Nephron (organoid): Measurements from ENCODE around the gene HOXD12.

Source experiments
- H3K27ac Mint-ChIP-seq, 3 experiments: 2 replicates each; pipeline ENCODE4 v1.8.0; 2020; ENCODE audit warnings: mixed read lengths in 3 of 3, mild to moderate bottlenecking in 2 of 3, moderate library complexity in 1 of 3
- H3K27me3 Mint-ChIP-seq: 2 replicates; pipeline ENCODE4 v1.8.0; 2021; ENCODE audit warnings: low read depth, mild to moderate bottlenecking, moderate library complexity, mixed read lengths
- H3K36me3 Mint-ChIP-seq: 2 replicates; pipeline ENCODE4 v1.8.0; 2020; ENCODE audit warnings: low read depth, mixed read lengths
- H3K4me1 Mint-ChIP-seq: 2 replicates; pipeline ENCODE4 v1.8.0; 2020; ENCODE audit warnings: mixed read lengths
- H3K4me3 Mint-ChIP-seq, 3 experiments: 2 replicates each; pipeline ENCODE4 v1.8.0; 2020; ENCODE audit warnings: mild to moderate bottlenecking in 3 of 3, mixed read lengths in 3 of 3, moderate library complexity in 2 of 3
- H3K9me3 Mint-ChIP-seq: 2 replicates; pipeline ENCODE4 v1.8.0; 2020; ENCODE audit warnings: mixed read lengths
- TF ChIP-seq, protein P1 (sequence below), 3 experiments: fragments of 200-600 bp; sonication (generic); IDR thresholded peaks; one replicate each; pipeline ENCODE4 v1.5.0; 2021; ENCODE audit warnings: antibody characterized with exemption in 3 of 3; ENCODE audit not compliant: unreplicated experiment in 3 of 3

HOXD12 gene

GRCh38 chr2:176099159-176099727 is 352 bp upstream of the HOXD12 start:
- TF ChIP-seq, protein P1, sequence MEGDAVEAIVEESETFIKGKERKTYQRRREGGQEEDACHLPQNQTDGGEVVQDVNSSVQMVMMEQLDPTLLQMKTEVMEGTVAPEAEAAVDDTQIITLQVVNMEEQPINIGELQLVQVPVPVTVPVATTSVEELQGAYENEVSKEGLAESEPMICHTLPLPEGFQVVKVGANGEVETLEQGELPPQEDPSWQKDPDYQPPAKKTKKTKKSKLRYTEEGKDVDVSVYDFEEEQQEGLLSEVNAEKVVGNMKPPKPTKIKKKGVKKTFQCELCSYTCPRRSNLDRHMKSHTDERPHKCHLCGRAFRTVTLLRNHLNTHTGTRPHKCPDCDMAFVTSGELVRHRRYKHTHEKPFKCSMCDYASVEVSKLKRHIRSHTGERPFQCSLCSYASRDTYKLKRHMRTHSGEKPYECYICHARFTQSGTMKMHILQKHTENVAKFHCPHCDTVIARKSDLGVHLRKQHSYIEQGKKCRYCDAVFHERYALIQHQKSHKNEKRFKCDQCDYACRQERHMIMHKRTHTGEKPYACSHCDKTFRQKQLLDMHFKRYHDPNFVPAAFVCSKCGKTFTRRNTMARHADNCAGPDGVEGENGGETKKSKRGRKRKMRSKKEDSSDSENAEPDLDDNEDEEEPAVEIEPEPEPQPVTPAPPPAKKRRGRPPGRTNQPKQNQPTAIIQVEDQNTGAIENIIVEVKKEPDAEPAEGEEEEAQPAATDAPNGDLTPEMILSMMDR (IDR thresholded peaks at IDR 0.05; ENCODE audit: unreplicated experiment in 3 of 3), result no peak
- Mint-ChIP-seq H3K4me3 (peak overlapping the region; percentile 51 to 77 (median 65)), H3K27me3 (peaks cover 100% of the 10 kb centered on the region), H3K27ac (no peak overlapping the region), H3K4me1 (peaks cover 23% of the 10 kb centered on the region), H3K36me3 (no peaks in the 10 kb centered on the region), H3K9me3 (no peaks in the 10 kb centered on the region)

DNA sequence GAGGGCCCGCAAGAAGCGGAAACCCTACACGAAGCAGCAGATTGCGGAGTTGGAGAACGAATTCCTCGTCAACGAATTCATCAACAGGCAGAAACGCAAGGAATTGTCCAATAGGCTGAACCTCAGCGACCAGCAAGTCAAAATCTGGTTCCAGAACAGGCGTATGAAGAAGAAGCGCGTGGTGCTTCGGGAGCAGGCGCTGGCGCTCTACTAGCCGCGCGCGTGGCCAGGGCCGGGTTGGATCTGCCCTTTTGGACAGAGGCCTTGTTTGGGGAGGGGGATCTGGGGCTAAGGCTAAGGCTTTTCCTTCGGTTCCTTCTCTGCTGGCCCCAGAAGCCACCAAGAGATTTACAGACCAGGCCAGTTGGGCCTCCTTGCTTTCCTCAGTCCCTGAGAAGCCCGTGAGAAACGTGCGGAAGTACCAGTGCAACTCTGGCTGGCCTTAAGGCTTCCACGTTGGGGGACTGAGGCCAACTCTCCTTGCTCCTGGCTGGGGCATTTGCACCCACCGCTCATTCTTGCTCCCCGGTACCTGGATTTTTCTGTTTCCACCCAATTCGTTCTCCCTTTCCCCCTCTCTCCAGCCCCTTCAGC is 1.0 kb downstream of the HOXD12 start:
- TF ChIP-seq, protein P1 (IDR thresholded peaks at IDR 0.05; ENCODE audit: unreplicated experiment in 3 of 3), result no peak
- Mint-ChIP-seq H3K36me3 (no peaks in the 10 kb centered on the region), H3K27ac (no peak overlapping the region), H3K4me1 (peaks cover 30% of the 10 kb centered on the region), H3K27me3 (peaks cover 100% of the 10 kb centered on the region), H3K9me3 (no peaks in the 10 kb centered on the region), H3K4me3 (peak overlapping the region in 1 of 3 experiments; percentile 51)

DNA sequence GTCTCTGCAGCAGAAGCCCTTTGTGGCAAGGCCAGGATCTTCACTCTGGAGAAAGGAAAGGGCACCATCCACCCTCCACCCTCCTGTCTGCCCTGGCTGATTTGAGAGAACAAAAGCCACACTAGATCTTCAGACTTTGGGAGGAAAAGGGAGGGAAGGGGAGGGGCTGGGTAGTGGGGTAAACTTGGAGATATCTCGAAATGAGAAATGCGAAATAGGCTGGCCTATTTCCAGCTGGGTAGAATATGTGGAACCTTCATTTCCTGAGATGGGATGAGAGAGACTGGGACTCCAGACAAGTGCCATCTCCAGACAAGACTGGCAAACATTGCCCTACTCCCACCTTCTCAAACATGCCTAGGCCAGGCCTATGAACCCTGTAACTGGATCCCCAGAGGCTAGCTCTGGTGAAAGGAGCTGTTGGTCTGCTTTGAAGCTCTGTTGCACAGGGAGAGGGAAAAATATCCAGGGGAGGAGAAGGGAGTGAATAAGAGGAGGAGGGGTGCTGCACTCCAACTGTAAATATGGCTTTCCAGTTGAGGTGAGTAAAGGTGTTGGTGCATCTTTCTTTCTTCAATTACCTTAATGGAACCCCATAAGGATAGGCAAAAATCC is 1.7 kb downstream of the HOXD12 start:
- Mint-ChIP-seq H3K9me3 (no peaks in the 10 kb centered on the region), H3K4me3 (no peak overlapping the region), H3K36me3 (no peaks in the 10 kb centered on the region), H3K27ac (no peak overlapping the region), H3K4me1 (peaks cover 37% of the 10 kb centered on the region), H3K27me3 (peaks cover 100% of the 10 kb centered on the region)
- TF ChIP-seq, protein P1 (IDR thresholded peaks at IDR 0.05; ENCODE audit: unreplicated experiment in 3 of 3), result no peak

DNA sequence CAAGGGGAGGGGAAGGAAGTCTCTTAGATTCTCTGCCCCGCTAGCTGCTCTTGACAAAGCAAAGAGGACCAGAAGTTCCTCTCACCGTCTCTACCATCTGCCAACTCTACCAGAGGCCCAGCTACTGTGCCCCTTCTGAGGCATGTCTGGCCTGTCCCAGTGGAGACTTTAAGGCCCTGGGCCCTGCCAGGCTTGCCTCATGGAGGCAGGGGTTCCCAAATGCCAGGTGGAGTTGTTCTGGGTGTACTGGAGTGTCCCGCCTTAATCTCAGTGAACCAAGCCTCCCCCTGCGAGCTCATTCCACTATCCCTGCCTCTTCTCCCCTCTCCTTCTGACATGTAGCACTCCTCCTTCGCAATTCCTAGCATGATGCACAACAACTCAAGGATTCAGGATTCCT is 2.2 kb downstream of the HOXD12 start:
- Mint-ChIP-seq H3K9me3 (no peaks in the 10 kb centered on the region), H3K27me3 (peaks cover 100% of the 10 kb centered on the region), H3K36me3 (no peaks in the 10 kb centered on the region), H3K4me1 (peaks cover 36% of the 10 kb centered on the region), H3K27ac (no peak overlapping the region), H3K4me3 (no peak overlapping the region)
- TF ChIP-seq, protein P1 (IDR thresholded peaks at IDR 0.05; ENCODE audit: unreplicated experiment in 3 of 3), result no peak

DNA sequence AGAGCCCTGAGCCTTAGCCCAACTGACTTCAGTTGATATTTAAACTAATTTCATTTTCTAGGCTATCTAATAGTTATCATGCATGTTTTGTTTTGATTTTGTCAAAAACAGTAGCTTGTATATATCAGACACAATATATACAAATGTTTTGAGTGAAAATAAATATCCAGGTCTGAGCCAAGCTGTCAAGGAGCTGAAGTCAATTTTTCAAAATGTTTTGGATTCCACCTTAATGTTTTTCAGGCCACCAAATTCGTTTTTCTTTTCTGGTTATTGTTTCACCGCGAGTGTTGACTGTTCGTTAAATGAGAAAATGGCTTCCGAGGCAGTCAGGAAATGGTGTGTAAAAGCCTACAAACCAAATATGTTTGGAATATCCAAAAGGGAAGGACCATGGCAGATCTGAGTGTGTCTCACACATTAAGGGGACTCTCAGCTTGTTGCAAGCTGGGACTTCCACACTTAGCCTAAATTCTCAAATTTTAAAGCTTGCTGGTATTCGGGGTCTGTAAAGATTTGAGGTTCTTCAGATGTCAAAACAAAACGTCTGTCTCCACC is 2.8 kb downstream of the HOXD12 start:
- no peak overlapping the region for H3K27ac Mint-ChIP-seq
- H3K4me1 Mint-ChIP-seq, result peaks cover 32% of the 10 kb centered on the region
- no peaks in the 10 kb centered on the region for H3K36me3 Mint-ChIP-seq
- no peak overlapping the region for H3K4me3 Mint-ChIP-seq
- TF ChIP-seq, protein P1 (IDR thresholded peaks at IDR 0.05; ENCODE audit: unreplicated experiment in 3 of 3), result no peak
- H3K27me3 Mint-ChIP-seq, result peaks cover 100% of the 10 kb centered on the region
- H3K9me3 Mint-ChIP-seq, result no peaks in the 10 kb centered on the region
